ENCODE data around the gene ZNF672. TPM values are rescaled to one million over a fixed set of nuclear protein-coding genes. Genes with fewer than 3 reads are reported as not detected.
"Not testable (repeated sequence)": the region's sequence is repeated elsewhere in the genome, so short reads cannot be mapped to it uniquely, and the experiment has no call there.

The ZNF672 gene
- polyA plus RNA-seq, 10 donors = 14.7 to 18.2 (median 16.4) TPM

DNA sequence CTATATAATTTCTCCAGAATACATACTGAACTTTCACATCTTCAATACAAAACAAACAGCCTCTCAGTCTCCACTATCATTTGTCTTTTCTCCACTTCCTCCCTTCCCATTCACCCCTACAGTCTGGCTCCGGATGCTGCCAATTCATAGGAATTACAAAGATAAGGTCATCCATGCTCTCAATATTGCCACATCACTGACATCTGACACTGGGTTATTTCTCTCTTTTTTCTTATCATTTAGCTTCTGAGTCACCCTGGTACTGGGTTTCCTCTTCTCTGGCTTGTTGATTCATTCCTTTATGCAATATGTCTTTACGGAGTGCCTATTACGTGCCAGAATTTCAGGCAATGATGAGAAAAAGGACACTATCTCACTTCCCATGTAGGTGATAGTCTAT is 9.2 kb upstream of the ZNF672 start:
- no peak for DNase-seq

DNA sequence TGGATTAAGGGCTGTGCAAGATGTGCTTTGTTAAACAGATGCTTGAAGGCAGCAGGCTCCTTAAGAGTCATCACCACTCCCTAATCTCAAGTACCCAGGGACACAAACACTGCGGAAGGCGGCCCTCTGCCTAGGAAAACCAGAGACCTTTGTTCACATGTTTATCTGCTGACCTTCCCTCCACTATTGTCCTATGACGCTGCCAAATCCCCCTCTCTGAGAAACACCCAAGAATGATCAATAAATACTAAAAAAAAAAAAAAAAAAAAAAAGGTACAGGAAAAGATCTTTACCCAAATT is 7.4 kb upstream of the ZNF672 start:
- DNase-seq = not testable (repeated sequence)

DNA sequence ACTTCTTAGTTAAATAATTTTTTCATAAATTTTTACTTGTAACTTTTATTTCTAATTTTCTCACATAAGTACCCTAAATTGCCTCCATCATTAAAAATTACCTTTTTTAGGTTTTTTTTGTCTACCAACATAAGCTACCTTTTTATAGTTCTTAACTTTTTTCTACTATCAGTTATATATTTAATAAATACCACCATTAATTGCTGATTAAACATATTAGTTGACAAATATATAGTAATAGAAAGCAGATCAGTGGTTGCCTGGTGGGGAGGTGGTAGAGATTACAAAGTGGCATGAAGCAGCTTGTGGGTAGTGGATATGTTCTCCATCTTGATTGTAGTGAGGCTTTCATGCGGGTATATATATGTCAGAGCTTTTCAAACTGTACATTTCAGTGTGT is 6.2 kb upstream of the ZNF672 start:
- DNase-seq = no peak

DNA sequence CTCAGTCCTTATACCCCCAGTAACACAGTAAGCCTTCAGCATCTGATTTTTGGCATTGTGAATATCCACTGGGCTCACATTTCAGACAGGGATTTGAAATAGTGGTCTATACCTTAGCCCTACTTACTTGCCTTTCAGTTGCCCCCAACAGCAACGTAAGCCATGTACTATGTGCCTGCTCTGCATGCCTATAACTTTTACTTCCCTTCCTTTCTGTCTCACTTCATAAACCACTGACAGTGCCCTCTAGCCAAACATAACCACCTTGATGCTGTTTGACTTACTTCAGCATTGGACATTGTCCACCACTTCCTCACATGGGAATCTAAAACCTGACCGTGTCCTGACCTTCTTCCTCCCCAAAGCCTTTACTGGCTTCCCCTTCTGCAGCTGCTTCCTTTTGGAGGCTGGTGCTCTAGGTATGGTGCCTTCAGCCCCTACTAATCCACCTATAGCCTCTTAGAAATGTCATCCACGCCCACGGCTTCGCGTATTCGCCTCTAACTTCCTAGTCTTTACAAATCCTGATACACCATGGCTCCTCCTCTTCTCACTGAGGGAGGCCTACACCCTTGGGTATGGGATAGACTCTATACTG is 3.6 kb upstream of the ZNF672 start:
- DNase-seq = peak in 1 of 3 donors; percentile 24

DNA sequence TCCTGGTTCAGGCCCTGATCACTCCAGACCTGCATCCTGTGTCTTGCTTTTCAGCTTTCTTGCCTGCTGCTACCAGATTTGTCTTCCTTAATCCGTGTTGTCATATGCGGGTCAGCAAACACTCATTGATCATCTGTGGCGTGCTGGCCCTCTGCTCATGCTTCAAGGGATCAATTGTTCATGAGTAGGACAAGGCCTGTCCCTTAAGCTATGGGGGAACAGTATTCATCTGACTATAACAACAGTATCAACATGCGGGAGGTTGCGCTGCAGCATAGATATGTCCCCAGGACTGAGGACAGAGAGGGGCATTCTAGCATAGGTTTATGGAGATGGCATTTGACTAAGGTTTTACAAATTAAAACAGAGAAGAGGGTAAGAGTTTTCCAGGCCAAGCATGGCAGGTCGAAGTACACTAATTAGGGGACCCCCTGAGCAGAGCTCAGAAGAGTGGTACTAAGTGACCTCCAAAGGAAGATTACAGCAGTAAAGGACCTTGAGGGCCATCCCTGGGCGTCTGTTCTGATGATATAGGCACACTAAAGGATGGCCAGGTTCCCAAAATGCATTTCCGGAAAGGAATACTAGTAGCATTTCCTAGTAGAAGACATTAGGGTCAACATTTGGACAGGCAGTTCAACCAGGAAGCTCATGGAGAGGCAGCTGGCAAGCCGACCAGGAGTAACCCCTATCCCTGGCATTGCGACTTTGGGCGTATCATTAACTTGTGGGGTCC is 811 bp upstream of the ZNF672 start:
- no peak for DNase-seq

DNA sequence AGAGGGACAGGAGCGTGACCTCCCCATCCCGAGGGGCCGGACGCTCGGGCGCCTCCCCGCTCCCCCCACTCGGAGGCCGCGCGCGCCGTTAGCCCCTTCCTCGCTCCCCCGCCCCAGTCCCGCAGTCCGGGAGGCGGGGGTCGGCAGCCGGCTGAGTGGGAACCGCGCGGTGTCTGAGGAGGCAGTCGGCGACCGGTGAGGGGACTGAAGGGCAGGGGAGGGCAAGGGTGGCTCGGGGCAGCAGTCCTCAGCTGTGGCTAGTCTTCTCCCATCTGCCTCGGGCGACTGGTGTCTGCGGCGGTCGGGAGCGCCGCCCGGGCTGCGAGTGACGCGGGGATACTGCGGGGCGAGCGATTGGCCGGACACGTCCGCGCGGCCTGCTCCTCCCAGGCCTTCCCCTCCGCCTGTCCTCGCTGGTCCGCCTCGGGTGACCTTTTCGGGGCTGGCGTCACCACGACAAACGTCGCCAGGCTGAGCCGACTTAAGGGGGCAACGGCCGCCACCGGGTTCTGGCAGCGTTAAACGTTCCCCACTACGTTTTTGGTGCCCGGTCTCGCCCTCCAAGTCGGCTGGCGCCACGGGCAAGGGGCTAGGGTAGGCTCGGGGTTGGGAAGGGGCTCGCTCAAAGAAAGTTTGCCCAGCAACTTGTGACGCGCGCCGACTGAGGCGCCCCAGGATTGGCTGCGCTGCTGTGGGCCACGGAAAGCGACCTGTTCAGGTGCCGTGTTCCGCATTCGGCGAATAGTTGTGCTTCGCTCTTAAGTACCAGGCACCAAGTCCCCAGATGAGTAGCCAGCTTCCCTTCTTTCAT is 538 bp downstream of the ZNF672 start:
- peak; percentile 83 to 97 (median 92) for DNase-seq

DNA sequence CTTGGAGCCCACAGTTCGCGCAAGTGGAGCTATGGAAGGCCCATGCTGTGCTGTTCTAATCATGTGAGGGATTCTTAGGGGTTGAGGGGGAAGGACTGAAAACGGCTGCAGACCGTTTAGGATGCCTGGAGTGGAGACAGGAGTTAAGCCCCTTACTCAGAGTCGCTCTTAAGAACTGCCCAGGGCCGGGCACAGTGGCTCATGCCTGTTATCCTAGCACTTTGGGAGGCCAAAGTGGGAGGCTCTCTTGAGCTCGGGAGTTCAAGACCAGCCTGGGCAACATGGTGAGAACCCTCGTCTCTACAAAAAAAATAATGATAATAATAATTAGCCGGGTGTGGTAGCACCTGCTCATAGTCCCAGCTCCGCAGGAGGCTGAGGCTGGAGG is 1.1 kb downstream of the ZNF672 start:
- DNase-seq = no peak

DNA sequence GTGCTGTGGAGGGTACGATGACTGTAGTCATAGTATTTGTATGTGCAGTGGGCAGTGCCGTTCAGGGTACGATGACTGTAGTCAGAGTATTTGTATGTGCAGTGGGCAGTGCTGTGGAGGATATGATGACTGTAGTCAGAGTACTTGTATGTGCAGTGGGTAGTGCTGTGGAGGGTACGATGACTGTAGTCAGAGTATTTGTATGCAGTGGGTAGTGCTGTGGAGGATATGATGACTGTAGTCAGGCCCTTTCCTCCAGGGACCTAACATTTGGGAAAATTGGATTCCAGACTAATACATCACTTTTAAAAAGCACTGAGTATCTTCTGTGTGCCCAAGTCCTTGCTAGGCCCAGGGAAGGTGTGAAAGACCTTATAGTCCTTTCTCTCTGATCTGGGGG is 2.9 kb downstream of the ZNF672 start:
- no peak for DNase-seq

DNA sequence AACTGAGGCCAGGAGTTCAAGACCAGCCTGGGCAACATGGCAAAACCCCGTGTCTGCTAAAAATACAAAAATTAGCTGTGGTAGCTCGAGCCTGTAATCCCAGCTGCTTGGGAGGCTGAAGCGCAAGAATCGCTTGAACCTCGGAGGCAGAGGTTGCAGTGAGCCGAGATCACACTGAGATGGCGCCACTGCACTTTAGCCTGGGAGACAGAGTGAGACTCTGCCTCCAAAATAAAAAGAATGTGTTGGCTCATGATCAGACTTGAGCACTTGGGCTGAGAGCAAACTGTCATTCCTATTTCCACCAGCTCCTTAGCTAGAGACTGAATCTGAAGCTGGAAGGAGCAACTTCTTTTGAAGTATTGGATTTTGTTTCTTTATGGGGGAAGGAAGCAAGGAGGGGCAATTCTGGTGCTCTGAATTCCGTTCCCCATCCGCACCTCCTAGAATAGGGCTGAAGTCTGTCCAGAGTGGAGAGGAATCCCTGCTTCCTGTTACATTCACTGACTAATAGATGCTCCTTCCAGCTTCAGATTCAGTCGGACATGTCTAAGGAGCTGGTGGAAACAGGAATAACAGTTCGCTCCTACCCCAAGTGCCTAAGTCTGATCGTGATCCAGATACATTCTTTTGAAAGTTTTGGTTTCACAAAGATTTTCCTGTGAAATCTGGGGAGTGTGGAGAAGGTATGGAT is 3.8 kb downstream of the ZNF672 start:
- DNase-seq = peak; percentile 57 to 78 (median 70)

DNA sequence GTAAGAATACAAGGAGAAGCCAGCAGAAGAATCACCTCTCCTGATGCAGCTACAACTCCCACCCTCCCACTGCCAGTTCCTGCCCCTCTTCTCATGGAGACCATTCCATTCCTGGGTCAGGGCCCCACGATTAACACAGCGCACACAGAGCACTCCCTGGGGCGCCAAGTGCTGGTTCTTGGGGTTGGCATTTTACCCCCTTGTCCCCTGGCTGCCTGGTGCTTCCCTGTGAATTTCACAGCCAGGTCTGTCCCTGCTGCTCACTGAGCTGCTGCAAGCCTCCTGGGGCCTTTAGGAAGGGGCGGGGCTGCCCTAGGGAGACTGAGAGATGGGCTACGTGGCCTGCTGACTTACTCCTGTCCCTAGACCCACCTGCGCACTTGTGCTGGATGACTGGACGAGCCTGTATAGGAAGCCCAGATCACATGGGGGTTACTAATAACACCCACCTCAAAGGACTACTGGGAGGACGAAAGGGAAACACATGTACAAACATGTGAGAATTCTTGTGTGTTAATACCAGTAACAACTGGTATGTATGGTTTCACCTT is 4.8 kb downstream of the ZNF672 start:
- DNase-seq = no peak

DNA sequence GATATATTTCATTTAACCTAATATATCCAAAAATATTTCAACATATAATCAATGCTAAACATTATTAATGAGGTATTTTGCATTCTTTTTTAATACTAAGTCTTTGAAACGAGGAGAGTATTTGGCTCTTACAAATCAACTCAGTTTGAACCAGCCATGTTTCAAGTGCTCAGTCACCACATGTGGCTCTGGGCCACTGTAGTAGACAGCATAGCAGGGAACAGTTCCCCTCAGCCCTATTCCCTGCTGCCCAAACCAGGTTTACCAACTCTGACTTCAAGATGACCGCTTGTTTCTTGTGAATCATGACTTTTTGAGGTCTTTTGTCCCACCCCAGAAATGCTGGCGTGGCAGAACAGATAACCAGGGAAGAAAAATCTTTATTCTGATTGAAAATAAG is 5.7 kb downstream of the ZNF672 start:
- DNase-seq = no peak

DNA sequence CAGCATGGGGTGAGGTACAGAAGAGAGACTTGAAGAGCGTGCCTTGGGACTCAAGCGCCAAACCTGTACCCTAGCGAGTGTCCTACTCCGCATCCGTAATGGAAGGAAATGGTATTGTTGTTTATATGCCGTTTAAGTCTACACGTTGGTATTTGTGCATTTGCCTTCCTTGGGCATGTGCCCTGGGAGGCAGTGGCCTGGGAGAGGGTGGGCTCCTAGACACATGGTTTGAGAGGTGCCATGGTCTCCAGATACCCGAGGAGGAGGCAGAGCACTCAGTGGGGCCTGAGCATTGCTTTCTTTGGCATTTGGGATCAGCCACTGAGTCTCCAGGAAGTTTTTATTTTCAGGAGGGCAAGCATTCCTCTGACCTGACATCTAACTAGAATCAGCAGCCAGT is 6.5 kb downstream of the ZNF672 start:
- DNase-seq = no peak

DNA sequence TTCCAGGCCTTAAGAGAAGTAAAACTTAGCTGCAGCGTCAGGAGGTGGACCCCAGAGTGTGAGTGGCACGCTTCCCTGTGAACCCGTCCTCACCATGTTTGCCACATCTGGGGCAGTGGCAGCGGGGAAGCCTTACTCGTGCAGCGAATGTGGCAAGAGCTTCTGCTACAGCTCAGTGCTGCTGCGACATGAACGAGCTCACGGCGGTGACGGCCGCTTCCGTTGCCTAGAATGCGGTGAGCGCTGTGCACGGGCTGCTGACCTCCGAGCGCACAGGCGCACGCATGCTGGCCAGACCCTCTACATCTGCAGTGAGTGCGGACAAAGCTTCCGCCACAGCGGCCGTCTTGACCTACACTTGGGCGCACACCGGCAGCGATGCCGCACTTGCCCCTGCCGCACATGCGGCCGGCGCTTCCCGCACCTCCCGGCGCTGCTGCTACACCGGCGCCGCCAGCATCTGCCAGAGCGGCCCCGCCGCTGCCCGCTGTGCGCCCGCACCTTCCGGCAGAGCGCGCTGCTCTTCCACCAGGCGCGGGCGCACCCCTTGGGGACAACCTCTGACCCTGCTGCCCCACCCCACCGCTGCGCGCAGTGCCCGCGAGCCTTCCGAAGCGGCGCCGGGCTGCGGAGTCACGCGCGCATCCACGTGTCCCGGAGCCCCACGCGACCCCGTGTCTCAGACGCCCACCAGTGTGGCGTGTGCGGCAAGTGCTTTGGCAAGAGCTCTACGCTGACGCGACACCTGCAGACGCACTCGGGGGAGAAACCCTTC is 9.3 kb downstream of the ZNF672 start:
- no peak for DNase-seq

DNA sequence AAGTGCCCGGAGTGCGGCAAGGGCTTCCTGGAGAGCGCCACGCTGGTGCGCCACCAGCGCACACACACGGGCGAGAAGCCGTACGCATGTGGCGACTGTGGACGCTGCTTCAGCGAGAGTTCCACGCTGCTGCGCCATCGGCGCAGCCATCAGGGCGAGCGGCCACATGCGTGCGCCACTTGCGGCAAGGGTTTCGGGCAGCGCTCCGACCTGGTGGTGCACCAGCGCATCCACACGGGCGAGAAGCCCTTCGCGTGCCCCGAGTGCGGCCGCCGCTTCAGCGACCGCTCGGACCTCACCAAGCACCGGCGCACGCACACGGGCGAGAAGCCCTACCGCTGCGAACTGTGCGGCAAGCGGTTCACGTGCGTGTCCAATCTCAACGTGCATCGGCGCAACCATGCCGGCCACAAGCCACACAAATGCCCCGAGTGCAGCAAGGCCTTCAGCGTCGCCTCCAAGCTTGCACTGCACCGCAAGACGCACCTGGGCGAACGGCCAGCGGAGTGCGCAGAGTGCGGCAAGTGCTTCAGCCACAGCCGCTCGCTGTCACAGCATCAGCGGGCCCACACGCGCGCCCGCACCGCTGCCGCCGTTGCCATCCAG is 10.0 kb downstream of the ZNF672 start:
- no peak for DNase-seq

DNA sequence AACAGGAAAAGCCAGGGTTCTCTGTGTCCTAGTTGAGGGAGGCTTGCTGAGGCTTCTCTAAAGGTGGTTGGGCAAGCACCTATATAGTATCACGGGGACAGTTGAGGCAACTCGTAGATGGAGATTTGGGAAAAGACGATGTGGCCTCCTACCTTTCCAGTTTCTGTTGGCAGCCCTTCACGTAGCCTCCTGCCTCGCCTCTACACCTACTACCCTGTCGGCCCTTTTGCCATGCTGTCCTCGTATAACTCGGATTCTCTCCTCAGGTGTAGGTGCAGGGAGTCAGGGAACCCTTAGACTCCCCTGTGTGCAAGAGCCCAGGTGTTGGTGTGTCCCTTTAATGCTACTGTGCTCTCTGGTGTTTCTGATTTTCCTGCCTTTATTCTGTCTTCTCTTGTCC is 10.6 kb downstream of the ZNF672 start:
- no peak for DNase-seq

DNA sequence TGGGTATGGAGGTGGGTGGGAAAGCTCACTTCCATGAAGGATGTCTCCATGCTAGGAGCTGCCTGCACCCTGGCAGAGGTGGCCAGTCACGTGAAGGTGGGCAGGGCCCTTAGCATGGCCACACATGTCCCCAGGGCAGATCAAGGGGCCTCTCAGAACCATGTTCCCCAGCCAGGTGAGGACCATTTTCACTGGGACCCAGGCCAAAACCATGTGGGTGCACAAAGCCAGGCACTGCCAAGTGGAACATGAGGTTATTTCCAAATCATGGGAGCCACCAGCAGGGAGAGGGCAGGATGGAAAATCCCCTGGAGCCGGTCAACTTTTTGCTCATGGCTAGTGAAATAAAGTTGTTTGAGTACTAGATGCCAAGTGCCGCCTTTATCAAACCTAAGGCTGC is 11.1 kb downstream of the ZNF672 start:
- DNase-seq = no peak

DNA sequence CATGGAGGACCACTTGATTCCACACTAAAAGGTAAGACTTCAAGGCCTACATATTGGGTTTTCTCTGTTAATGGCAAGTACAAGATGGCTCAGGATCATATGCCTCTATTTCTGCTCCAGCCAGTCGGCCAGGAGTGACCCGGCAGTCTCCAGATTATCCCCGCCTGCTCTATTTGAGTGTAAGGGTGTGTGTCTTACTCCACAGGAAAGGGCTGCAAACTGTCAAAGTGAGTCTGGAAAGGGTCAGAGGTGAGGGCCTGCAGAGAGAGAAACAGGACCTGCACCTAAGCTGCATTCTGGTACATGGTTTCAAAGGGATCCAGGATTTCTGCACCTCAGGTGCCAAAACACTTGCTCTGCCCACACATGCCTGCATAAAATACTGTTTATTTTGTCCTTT is 11.6 kb downstream of the ZNF672 start:
- DNase-seq = no peak

DNA sequence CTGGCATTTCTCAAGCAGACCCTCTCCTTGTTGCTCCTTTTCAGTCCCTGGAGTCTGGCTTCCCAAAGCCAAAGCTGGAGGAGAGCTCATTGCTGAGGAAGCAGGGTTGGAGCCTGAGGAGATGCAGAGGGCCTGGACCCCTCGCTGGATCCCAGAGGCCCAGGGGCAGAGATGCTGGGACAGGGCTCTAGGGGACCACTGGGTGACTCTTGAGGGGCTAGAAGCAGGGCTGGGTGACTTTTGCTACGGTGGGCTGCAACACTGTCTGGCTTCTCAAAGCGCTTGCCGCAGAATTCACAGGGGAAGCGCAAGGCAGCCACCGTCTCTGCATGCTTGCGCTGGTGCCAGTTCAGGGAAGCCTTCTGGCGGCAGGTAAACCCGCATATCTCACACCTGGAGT is 12.1 kb downstream of the ZNF672 start:
- no peak for DNase-seq

DNA sequence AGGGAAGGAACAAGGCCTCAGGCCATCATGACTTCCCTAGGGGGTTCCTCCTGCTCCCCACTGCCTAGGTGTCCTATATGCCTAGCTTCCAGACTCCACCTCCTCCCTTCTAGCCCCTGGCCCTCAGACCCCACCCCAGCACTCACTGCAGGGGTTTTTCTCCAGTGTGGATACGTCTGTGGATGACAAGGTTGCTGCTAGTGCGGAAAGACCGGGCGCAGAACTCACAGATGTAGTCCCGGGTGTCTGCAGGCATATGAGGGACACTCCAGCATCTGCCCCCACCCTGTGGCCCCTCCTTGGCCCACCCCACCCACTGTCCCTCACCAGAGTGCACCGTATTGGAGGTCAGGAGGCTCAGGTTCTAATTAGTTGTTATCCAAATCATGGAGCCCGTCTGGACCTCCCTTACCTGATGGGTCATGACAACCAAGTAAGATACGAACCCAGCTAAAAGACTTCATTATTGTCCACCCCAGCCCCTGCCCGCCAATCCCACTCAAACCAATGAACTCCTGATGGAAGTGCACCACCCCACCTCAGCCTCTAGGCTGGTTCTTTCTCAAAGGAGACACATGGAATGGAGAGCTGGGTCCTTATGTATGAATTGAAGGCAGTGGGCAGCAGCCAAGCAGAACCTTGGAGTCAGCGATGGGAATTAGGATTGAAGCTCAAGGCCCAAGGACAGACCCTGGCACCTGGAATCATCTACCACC is 12.7 kb downstream of the ZNF672 start:
- no peak for DNase-seq

DNA sequence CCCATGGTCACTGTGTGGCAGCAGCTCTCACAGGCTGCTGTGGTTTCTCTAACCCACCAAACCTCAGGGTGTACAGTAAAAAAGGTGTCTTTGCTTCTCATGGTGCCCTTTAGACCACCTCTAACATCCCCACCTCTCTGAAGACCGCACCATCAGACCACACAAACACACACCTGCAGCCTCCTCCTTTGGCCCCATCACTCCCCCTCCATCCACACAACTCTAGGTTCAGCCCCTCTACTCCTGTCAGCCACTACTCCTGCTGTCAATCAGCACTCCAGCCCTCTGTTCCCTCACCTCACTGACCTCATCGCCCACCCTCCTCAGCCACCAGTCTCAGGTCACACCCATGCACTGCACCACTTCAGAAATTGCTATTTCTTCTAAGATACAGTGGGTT is 13.4 kb downstream of the ZNF672 start:
- no peak for DNase-seq
